Coronary artery (tissue), 2 donors: ENCODE measurements around the gene PIF1.

Experiments
- DNase-seq: peaks from one replicate; pipeline ENCODE4 v3.0.0-alpha.2; 2017; ENCODE audit warnings: low spot score
- H3K27ac ChIP-seq, 2 donors: fragments of 200-600 bp; sonication (generic); one replicate each; pipeline ENCODE4 v1.5.1; 2016 to 2019
- H3K4me3 ChIP-seq: fragments of 200-600 bp; sonication (generic); 2 replicates; pipeline ENCODE4 v1.5.1; 2016; ENCODE audit warnings: mild to moderate bottlenecking, moderate library complexity
- CTCF ChIP-seq: fragments of 200-600 bp; sonication (generic); IDR thresholded peaks from one replicate; pipeline ENCODE4 v1.5.1; 2019; ENCODE audit warnings: antibody characterized with exemption

Gene PIF1

GRCh38 chr15:64774629-64775493 is 50.6 kb downstream of the PIF1 start:
- no peak for DNase-seq
- Histone ChIP-seq H3K4me3 (peak overlapping the region; percentile 87), H3K27ac (peak overlapping the region; percentile 70 to 91)
- TF ChIP-seq CTCF = no peak

- peak overlapping the region; percentile 70 to 91 for H3K27ac ChIP-seq
- H3K4me3 ChIP-seq = peak overlapping the region; percentile 87
- no peak for DNase-seq
- TF ChIP-seq CTCF = no peak
Observed at GRCh38 chr15:64774037-64774628, 51.3 kb downstream of the PIF1 start.

GRCh38 chr15:64773606-64774005 is 51.8 kb downstream of the PIF1 start:
- TF ChIP-seq CTCF = no peak
- peak overlapping the region; percentile 70 to 91 for H3K27ac ChIP-seq
- peak overlapping the region; percentile 87 for H3K4me3 ChIP-seq
- DNase-seq = no peak

GRCh38 chr15:64772964-64773363 is 52.5 kb downstream of the PIF1 start:
- no peak overlapping the region for H3K4me3 ChIP-seq
- TF ChIP-seq CTCF = no peak
- DNase-seq = no peak
- peak overlapping the region; percentile 70 to 91 for H3K27ac ChIP-seq

- Histone ChIP-seq H3K4me3 (no peak overlapping the region), H3K27ac (peak overlapping the region in 1 of 2 donors; percentile 91)
- no peak for TF ChIP-seq CTCF
Observed at GRCh38 chr15:64772488-64772887, 53.0 kb downstream of the PIF1 start.

GRCh38 chr15:64770626-64771025 is 54.8 kb downstream of the PIF1 start:
- Histone ChIP-seq H3K4me3 (no peak overlapping the region), H3K27ac (no peak overlapping the region)
- no peak for DNase-seq
- no peak for TF ChIP-seq CTCF

More at GRCh38 chr15:64772488-64772887, 53.0 kb downstream of the PIF1 start:
- DNase-seq = no peak
